Liver (tissue), 9 donors: ENCODE results near the gene TAF11L4. TPM values are rescaled to one million over a fixed set of nuclear protein-coding genes. Genes with fewer than 3 reads are reported as not detected.

Experiments
- DNase-seq: peaks from one replicate; pipeline ENCODE4 v3.0.0-alpha.2; 2017; ENCODE audit warnings: low spot score
- H3K27ac ChIP-seq, 2 donors: one replicate each; pipeline ENCODE4 v1.7.0; 2013; ENCODE audit warnings: inconsistent platforms in 2 of 2, low read length in 2 of 2, control low read depth in 1 of 2, low read depth in 1 of 2, mild to moderate bottlenecking in 1 of 2
- H3K27me3 ChIP-seq, 4 donors: one replicate each; pipeline versions ENCODE4 v1.6.1 to v1.7.0; 2013; ENCODE audit warnings: low read length in 3 of 4, inconsistent platforms in 1 of 4, mild to moderate bottlenecking in 1 of 4, moderate library complexity in 1 of 4; ENCODE audit not compliant: control insufficient read depth in 4 of 4, insufficient read depth in 4 of 4
- H3K36me3 ChIP-seq, 4 donors: one replicate each; pipeline versions ENCODE4 v1.6.1 to v1.7.0; 2013; ENCODE audit warnings: low read length in 3 of 4, mild to moderate bottlenecking in 3 of 4, low read depth in 1 of 4, moderate library complexity in 1 of 4; ENCODE audit not compliant: control insufficient read depth in 4 of 4, insufficient read depth in 3 of 4
- H3K4me1 ChIP-seq, 4 donors: one replicate each; pipeline versions ENCODE4 v1.6.1 to v1.7.0; 2013; ENCODE audit warnings: low read length in 3 of 4, mild to moderate bottlenecking in 3 of 4, moderate library complexity in 1 of 4; ENCODE audit not compliant: control insufficient read depth in 4 of 4, insufficient read depth in 4 of 4
- H3K4me3 ChIP-seq, 3 donors: one replicate each; pipeline versions ENCODE4 v1.6.1 to v1.7.0; 2013; ENCODE audit warnings: low read length in 3 of 3, control low read depth in 1 of 3, low read depth in 1 of 3, mild to moderate bottlenecking in 1 of 3
- H3K9ac ChIP-seq, 2 donors: one replicate each; pipeline ENCODE4 v1.7.0; 2013; ENCODE audit warnings: low read length in 2 of 2, mild to moderate bottlenecking in 2 of 2, moderate library complexity in 2 of 2, control low read depth in 1 of 2, low read depth in 1 of 2
- H3K9me3 ChIP-seq, 4 donors: one replicate each; pipeline versions ENCODE4 v1.6.1 to v1.7.0; 2013; ENCODE audit warnings: low read length in 3 of 4; ENCODE audit not compliant: control insufficient read depth in 4 of 4
- CTCF ChIP-seq: fragments of 150-350 bp; IDR thresholded peaks from 2 replicates; pipeline ENCODE4 v1.5.1; 2017; ENCODE audit warnings: improper control_type of control experiment, low read depth, low read length; ENCODE audit not compliant: missing input control
- EGR1 ChIP-seq, 2 donors: IDR thresholded peaks; 2 replicates each; pipeline ENCODE4 v1.6.1; 2016 to 2018; ENCODE audit warnings: antibody characterized with exemption in 2 of 2, low read depth in 2 of 2
- FOXA1 ChIP-seq: IDR thresholded peaks from 2 replicates; pipeline ENCODE4 v1.6.1; 2016; ENCODE audit warnings: antibody characterized with exemption
- FOXA2 ChIP-seq: IDR thresholded peaks from 2 replicates; pipeline ENCODE4 v1.6.1; 2016; ENCODE audit warnings: antibody characterized with exemption
- GABPA ChIP-seq, 2 donors: IDR thresholded peaks in 1 of 2; conservative IDR thresholded peaks in 1 of 2; 2 replicates each; pipeline ENCODE4 v1.6.1; 2016; ENCODE audit warnings: antibody characterized with exemption in 2 of 2, mild to moderate bottlenecking in 1 of 2, moderate library complexity in 1 of 2
- HNF4A ChIP-seq, 2 donors: conservative IDR thresholded peaks; 2 replicates each; pipeline ENCODE4 v1.6.1; 2016; ENCODE audit warnings: antibody characterized with exemption in 2 of 2, mild to moderate bottlenecking in 2 of 2
- HNF4G ChIP-seq: IDR thresholded peaks from 2 replicates; pipeline ENCODE4 v1.6.1; 2016; ENCODE audit warnings: antibody characterized with exemption
- MAX ChIP-seq: IDR thresholded peaks from 2 replicates; pipeline ENCODE4 v1.6.1; 2016; ENCODE audit warnings: antibody characterized with exemption
- NR2F2 ChIP-seq: IDR thresholded peaks from 2 replicates; pipeline ENCODE4 v1.6.1; 2016; ENCODE audit warnings: antibody characterized with exemption
- RAD21 ChIP-seq, 2 donors: IDR thresholded peaks; 2 replicates each; pipeline ENCODE4 v1.6.1; 2016; ENCODE audit warnings: antibody characterized with exemption in 2 of 2, mild to moderate bottlenecking in 2 of 2
- RXRA ChIP-seq, 2 donors: IDR thresholded peaks; 2 replicates each; pipeline ENCODE4 v1.6.1; 2017 to 2018; ENCODE audit warnings: antibody characterized with exemption in 2 of 2, mild to moderate bottlenecking in 1 of 2
- SP1 ChIP-seq: IDR thresholded peaks from 2 replicates; pipeline ENCODE4 v1.6.1; 2018; ENCODE audit warnings: antibody characterized with exemption, mild to moderate bottlenecking
- TAF1 ChIP-seq: conservative IDR thresholded peaks from 2 replicates; pipeline ENCODE4 v1.6.1; 2016; ENCODE audit warnings: antibody characterized with exemption, mild to moderate bottlenecking
- YY1 ChIP-seq: IDR thresholded peaks from 2 replicates; pipeline ENCODE4 v1.6.1; 2016; ENCODE audit warnings: antibody characterized with exemption, mild to moderate bottlenecking
- ZBTB33 ChIP-seq: IDR thresholded peaks from 2 replicates; pipeline ENCODE4 v1.6.1; 2016; ENCODE audit warnings: antibody characterized with exemption
- WGBS: extraction: QIAGEN DNeasy Blood & Tissue Kit; methylation state at CpG from one replicate; pipeline ENCODE4 v1.1.7; 2013; 5-methylcytosine and 5-hydroxymethylcytosine counted together
- polyA plus RNA-seq, 2 donors: library from polyadenylated mRNA; stranded (reverse) in 1 of 2; unstranded in 1 of 2; fragments of 200-250 nt in 1 of 2; fragments of >200 nt in 1 of 2; fragmentation: Nextera tagmentation in 1 of 2; extraction: Ambion mirVana in 1 of 2; gene quantifications; one replicate each; pipeline versions ENCODE4 v1.2.1 to v1.2.3, GENCODE V29; 2013 to 2015
- total RNA-seq, 2 donors: library from RNA; depleted of rRNA; stranded (reverse); fragments of >200 nt; gene quantifications; one replicate each; pipeline ENCODE4 v1.2.3, GENCODE V29; 2014
- donor health status: healthy.
- donor health status: healthy.
- donor health status: healthy.
- donor health status: healthy.
- donor health status: healthy.

TAF11L4 gene
- total and polyA plus RNA-seq, 4 donors: not detected

GRCh38 chr5:17477573-17478265, 43.9 kb upstream of the TAF11L4 start:
- Histone ChIP-seq H3K36me3 (no peaks in the 10 kb centered on the region), H3K4me1 (no peaks in the 10 kb centered on the region), H3K9me3 (no peaks in the 10 kb centered on the region), H3K9ac (no peak overlapping the region), H3K27me3 (peaks cover 0 to 2% (median 0%) of the 10 kb centered on the region in 4 donors), H3K27ac (no peak overlapping the region), H3K4me3 (no peak overlapping the region)
- WGBS: 63% methylated on average over 7 of the region's 7 CpGs
- TF ChIP-seq GABPA (IDR thresholded peaks at IDR 0.05 in 1 of 2, conservative IDR thresholded peaks at IDR 0.05 in 1 of 2) (no peak), SP1 (no peak), CTCF (no peak), HNF4G (no peak), RXRA (IDR thresholded peaks at IDR 0.05) (no peak), FOXA1 (no peak), RAD21 (IDR thresholded peaks at IDR 0.05) (no peak), HNF4A (conservative IDR thresholded peaks at IDR 0.05) (no peak), NR2F2 (no peak), ZBTB33 (no peak), EGR1 (IDR thresholded peaks at IDR 0.05; ENCODE audit: low read depth in 2 of 2) (no peak), MAX (no peak)
- DNase-seq: no peak

GRCh38 chr5:17481378-17481777, 40.2 kb upstream of the TAF11L4 start:
- H3K4me1 ChIP-seq: no peaks in the 10 kb centered on the region
- H3K27ac ChIP-seq: no peak overlapping the region
- no peaks in the 10 kb centered on the region for H3K36me3 ChIP-seq
- H3K4me3 ChIP-seq: no peak overlapping the region
- no peak for DNase-seq
- H3K27me3 ChIP-seq: no peaks in the 10 kb centered on the region
- 78% methylated on average over 4 of the region's 4 CpGs for WGBS
- H3K9ac ChIP-seq: no peak overlapping the region
- TF ChIP-seq TAF1: no peak
- TF ChIP-seq GABPA (IDR thresholded peaks at IDR 0.05 in 1 of 2, conservative IDR thresholded peaks at IDR 0.05 in 1 of 2): no peak
- TF ChIP-seq MAX: no peak
- TF ChIP-seq YY1: no peak
- no peak for TF ChIP-seq FOXA1
- no peak for TF ChIP-seq EGR1 (IDR thresholded peaks at IDR 0.05; ENCODE audit: low read depth in 2 of 2)
- TF ChIP-seq RAD21 (IDR thresholded peaks at IDR 0.05): no peak
- TF ChIP-seq FOXA2: no peak
- TF ChIP-seq NR2F2: no peak
- no peak for TF ChIP-seq RXRA (IDR thresholded peaks at IDR 0.05)
- H3K9me3 ChIP-seq: no peaks in the 10 kb centered on the region
